A673 (cell line): ENCODE data around the gene IQGAP3.

Experiments
- CTCF ChIP-seq: fragments of 300-800, 200-600 bp; sonication (generic); conservative IDR thresholded peaks from 2 replicates; pipeline ENCODE4 v1.5.1; 2017; ENCODE audit warnings: low read depth, mild to moderate bottlenecking, antibody characterized with exemption, low read length, moderate library complexity, mixed read lengths
- EZH2 ChIP-seq: fragments of 200-600 bp; sonication (generic); IDR thresholded peaks from 2 replicates; pipeline ENCODE4 v1.6.1; 2017; ENCODE audit warnings: borderline replicate concordance, low read depth, mild to moderate bottlenecking, mixed read lengths, antibody characterized with exemption, low read length; ENCODE audit not compliant: poor library complexity, severe bottlenecking

DNA sequence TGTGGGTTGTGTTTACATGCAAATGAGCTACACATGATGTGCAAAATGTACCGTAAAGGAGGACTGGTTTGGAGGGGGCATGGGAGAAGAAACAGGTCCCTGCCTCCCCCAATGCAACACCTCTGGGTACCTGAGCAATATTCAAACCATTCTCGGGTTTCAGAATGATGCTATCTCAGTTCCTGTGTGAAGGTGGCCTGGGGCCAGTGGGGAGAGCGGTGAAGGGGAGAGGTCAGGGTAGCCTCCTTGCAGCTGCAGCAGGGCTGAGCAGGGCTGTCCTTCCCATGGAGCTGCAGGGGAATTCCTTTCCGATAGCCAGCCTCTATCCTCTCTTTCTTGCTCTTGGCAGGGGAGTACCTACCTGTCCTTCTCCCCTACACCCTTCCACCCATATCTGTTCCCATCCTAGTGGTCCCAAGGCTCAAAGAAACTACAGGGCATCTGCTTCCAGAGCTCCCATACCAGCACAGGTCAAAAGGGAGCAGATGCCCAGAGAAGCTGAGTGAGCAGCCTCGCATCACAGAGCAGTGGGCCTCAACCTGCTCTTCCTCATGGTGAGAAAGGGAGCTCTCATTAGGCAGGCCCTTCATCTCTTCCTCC lies 83.7 kb downstream of the IQGAP3 start:
- no peak for TF ChIP-seq CTCF
- no peak for TF ChIP-seq EZH2
